Kidney epithelial cell (primary cell): ENCODE data around the gene ZNF749. TPM values are rescaled to one million over a fixed set of nuclear protein-coding genes. Genes with fewer than 3 reads are reported as not detected.

Source experiments
- DNase-seq: peaks from one replicate; pipeline ENCODE4 v3.0.0-alpha.2; 2010; ENCODE audit warnings: low read depth
- H3K27me3 ChIP-seq: 2 replicates; pipeline ENCODE4 v1.6.0; 2011; ENCODE audit warnings: low read length; ENCODE audit not compliant: control insufficient read depth, insufficient read depth
- H3K36me3 ChIP-seq: 2 replicates; pipeline ENCODE4 v1.5.1; 2011; ENCODE audit warnings: low read length; ENCODE audit not compliant: control insufficient read depth, insufficient read depth
- H3K4me3 ChIP-seq: 2 replicates; pipeline ENCODE4 v1.5.1; 2011; ENCODE audit warnings: low read depth, mild to moderate bottlenecking, control low read depth, low read length
- total RNA-seq: library from RNA; depleted of rRNA; stranded (reverse); fragments of >200 nt; gene quantifications from 2 replicates; pipeline ENCODE4 v1.2.3, GENCODE V29; 2015
- TF ChIP-seq, protein P1 (sequence below): IDR thresholded peaks from 2 replicates; pipeline ENCODE4 v1.5.1; 2011; ENCODE audit warnings: mild to moderate bottlenecking, moderate library complexity, low read length, control low read depth, inconsistent platforms; ENCODE audit not compliant: insufficient read depth, poor library complexity, severe bottlenecking

ZNF749 gene
- 10.4 and 14.3 TPM in 2 replicates for total RNA-seq

DNA sequence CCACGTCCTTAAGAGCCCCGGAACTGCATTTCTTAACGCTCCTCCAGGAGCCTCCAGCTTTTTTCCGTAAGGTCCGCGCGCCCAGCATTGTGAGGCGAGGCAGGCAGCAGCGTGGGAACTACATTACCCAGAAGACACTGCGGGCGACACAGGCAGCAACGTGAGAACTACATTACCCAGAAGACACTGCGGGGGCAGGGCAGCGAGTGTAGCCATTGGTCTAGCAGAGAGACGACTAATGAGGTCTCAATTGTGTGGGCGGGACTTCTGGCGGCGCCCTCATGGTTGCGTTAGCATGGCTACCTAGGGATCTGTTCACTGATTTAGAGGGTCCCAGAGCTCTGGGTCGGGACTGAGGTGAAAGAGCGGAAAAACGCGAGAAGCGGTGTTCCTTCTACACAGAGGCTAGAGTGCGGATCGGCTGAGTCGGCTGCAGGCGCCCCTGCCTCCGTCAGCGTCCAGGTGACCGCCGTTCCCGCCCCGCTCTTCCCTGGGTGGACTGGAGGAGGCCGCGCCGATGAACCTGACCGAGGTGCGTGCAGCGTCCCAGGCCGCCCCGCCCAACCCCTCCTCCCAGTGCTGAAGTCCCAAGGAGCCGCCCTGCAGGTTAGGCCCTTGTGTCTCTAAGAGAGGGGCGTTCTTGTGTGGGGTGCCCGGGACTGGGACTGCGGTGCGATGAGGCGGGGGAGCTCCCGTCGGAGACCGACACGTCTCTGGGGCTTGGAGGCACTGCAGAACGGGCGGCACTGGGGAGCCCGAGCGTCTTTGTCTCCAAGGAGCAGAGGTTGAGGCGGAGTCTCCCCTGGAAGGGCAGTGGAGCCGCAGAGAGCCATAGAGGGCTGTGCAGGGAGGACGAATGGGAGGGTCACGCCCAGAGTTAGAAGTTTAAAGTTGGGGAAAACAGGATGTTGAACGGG is at the start of gene ZNF749:
TSS of gene ZNF749 (plus strand) at position 264 of the 917 bp plus-strand sequence. CDS start at position 518, 254 bp downstream.
- peak; percentile 96 for DNase-seq

DNA sequence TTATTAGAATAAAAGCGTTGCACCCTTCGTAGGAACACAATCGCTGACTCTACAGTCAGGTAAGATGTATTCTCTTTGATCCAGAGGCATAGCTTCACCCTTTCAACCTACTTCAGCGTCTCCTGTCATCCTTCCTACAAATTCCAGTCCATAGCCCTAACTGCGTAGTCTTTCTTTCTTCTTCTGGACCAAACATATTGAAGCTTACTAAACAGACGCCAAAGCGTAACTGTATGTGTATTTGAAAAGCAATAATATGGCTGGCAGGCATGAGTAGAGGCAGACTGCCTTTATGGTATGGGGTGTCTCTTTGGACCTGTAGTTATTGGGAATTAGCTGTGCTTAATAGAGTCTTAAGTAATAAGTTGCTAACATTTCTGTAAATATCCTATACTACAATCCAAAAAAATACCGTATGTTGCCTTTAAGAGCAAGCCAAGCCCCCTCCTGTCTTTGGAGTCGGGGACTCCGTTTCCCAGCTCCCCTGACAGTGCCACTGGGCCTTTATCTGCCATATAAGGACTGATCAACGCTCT is 45.9 kb upstream of the ZNF749 start:
- DNase-seq: no peak
- TF ChIP-seq, protein P1, sequence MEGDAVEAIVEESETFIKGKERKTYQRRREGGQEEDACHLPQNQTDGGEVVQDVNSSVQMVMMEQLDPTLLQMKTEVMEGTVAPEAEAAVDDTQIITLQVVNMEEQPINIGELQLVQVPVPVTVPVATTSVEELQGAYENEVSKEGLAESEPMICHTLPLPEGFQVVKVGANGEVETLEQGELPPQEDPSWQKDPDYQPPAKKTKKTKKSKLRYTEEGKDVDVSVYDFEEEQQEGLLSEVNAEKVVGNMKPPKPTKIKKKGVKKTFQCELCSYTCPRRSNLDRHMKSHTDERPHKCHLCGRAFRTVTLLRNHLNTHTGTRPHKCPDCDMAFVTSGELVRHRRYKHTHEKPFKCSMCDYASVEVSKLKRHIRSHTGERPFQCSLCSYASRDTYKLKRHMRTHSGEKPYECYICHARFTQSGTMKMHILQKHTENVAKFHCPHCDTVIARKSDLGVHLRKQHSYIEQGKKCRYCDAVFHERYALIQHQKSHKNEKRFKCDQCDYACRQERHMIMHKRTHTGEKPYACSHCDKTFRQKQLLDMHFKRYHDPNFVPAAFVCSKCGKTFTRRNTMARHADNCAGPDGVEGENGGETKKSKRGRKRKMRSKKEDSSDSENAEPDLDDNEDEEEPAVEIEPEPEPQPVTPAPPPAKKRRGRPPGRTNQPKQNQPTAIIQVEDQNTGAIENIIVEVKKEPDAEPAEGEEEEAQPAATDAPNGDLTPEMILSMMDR: no peak
- H3K27me3 ChIP-seq: no peaks in the 10 kb centered on the region
- H3K4me3 ChIP-seq: peak overlapping the region; percentile 53
- no peaks in the 10 kb centered on the region for H3K36me3 ChIP-seq

More for the DNA sequence above, at the start of gene ZNF749:
- Histone ChIP-seq H3K36me3 (no peaks in the 10 kb centered on the region), H3K4me3 (peak within 1 kb of the TSS; percentile 84), H3K27me3 (no peaks in the 10 kb centered on the region)
- TF ChIP-seq, protein P1: no peak

- TF ChIP-seq, protein P1: no peak
- H3K27me3 ChIP-seq: no peaks in the 10 kb centered on the region
- H3K4me3 ChIP-seq: peak within 1 kb of the TSS; percentile 53
- peak; percentile 98 for DNase-seq
- no peaks in the 10 kb centered on the region for H3K36me3 ChIP-seq
Observed at GRCh38 chr19:57389730-57390598, 45.2 kb upstream of the ZNF749 start, which contains the start of gene ZNF548. Gene ZNF548, plus strand, starts transcription at chr19:57389854. Its CDS starts 246 bp downstream, at chr19:57390100.

DNA sequence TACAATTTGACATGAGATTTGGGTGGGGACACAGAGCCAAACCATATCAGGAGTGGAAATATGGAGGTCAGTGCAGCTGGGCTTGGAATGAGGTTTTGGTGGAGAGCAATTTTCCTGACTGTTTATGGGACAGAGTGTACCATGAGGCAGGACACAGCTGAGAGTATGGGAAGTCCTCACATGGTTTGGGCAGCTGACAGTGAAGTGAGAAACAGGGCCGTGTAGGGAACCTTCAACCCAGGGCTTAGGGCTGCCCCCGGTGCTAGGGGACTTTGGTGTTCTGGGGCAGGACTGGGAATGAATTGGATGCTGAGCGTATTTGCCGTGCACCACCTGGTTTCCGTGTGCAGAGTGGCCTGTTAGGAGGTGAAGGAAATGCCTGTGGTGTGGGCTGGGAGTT is 39.4 kb upstream of the ZNF749 start:
- no peak overlapping the region for H3K4me3 ChIP-seq
- no peaks in the 10 kb centered on the region for H3K27me3 ChIP-seq
- no peak for DNase-seq
- peaks cover 4% of the 10 kb centered on the region for H3K36me3 ChIP-seq
- TF ChIP-seq, protein P1: no peak

DNA sequence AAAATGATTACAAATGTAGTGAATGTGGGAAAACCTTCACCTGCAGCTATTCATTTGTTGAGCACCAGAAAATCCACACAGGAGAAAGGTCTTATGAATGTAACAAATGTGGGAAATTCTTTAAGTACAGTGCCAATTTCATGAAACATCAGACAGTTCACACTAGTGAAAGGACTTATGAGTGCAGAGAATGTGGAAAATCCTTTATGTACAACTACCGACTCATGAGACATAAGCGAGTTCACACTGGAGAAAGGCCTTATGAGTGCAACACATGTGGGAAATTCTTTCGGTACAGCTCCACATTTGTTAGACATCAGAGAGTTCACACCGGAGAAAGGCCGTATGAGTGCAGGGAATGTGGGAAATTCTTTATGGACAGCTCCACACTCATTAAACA is 36.3 kb upstream of the ZNF749 start:
- H3K27me3 ChIP-seq: no peaks in the 10 kb centered on the region
- no peak overlapping the region for H3K4me3 ChIP-seq
- TF ChIP-seq, protein P1: no peak
- peaks cover 4% of the 10 kb centered on the region for H3K36me3 ChIP-seq
- DNase-seq: no peak
